ENCODE results near the gene ZNF83.
"Not testable (repeated sequence)": the region's sequence is repeated elsewhere in the genome, so short reads cannot be mapped to it uniquely, and the experiment has no call there.

ZNF83 gene

DNA sequence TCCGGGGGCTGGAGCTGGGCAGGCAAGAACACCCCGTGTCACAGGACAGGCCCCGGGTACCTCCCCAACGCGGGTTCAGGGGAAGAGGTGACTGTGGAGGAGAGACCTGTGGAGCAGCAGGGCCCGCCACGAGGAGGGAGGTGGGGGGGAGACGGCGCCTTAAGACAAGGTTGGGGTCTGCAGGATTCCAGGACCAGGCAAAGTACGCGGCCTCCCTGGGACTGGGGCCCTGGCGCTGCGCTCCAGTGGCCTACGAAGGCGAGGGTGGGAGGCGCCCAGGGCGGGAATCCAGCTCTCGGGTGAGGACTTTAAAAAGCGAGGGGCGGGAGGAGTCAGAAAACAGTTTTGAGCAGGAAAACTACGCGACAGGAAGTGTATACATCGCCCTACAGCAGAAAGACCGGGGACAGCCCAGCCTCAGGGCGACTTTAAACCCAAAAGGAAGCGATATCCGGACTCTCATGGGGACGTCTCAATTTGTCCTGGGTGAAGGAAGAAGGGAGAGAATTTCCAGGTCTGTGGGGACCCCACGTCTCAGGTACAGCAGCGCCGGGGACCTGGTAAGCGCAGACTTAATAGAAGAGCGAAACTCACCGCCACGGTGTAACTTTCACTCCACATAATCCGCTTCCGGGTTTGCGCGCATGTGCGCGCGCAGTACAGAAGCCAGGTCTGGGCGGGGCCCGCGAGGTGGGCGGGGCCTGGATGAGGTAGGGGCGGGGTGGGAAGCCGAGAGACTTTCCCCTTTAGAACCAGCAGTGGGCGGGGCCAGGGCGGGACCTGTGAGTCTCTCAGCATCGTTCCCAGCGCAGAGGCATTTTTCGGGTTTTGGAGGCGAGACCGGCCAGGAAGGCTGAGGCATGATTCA lies at the start of gene ZNF83:
Gene ZNF83 (minus strand): TSS at position 638 of the 868 bp plus-strand sequence.
- peak; percentile 63 for DNase-seq (ENCODE audit: low read depth)

DNA sequence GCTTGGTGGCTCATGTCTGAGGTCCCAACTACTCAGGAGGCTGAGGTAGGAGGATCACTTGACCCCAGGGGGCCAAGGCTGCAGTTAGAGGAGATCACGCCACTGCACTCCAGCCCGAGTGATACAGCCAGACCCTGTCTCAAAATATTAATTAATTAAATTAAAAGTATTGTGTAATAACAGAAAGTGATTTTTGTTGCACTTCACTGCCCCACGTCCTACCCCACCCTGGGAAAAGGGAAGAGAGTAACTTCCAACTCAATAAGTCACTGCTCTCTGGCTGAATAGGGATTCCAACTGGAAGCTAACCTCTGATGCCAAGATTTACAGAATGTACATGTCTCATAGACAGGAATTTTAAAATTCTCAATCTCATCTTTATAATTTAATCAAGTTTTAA lies 49.5 kb upstream of the ZNF83 start:
- no peak for DNase-seq (ENCODE audit: low read depth)

DNA sequence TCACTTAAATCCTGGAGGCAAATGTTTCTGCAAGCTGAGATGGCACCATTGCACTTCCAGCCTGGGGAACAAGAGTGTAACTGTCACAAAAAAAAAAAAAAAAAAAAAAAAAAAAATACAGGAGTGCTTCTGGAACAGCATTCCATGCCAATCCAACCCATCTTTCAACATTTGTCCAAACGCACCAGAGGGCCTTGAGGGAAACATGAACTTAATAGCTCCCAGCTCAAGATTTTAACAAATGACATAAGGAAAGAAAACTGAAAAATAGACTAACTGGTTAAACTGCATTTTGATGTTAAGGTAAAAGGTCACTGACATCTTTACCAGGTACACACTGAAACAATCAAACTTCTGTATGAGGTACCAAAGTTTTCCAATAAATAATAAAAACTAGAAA lies 47.7 kb upstream of the ZNF83 start:
- DNase-seq (ENCODE audit: low read depth), result no peak

DNA sequence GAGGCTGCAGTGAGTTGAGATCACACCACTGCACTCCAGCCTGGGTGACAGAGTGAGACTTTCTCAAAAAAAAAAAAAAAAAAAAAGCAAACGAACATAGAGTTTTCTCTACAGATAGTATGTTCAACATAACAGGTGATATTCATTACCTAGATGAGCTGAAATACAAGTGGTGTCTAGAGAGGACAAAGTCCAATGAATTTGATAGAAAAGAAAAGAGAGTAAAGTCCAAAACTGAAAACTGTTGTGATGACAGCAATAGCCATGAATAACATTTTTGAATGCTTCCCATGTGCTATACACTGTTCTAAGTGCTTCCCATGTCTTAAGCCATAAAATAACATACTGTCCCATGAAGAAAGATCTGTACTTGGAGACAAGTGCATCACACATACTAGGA lies 43.1 kb upstream of the ZNF83 start:
- not testable (repeated sequence) for DNase-seq (ENCODE audit: low read depth)

DNA sequence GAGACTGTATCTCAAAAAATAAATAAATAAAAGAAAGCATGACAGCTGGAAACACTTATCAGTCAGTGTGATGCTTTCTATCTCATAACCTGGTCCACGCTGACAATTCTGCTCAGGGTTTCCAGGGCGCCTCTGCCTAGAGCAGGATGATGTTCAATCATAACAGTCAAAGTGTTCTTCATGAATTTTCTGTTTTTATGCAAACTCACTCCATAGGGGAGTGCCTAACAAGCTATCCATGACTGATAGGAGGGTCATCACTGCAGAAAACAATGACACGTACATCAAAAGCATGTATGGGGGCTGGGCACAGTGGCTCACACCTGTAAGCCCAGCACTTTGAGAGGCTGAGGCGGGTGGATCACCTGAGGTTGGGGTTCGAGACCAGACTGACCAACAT lies 41.4 kb upstream of the ZNF83 start:
- DNase-seq (ENCODE audit: low read depth), result no peak

DNA sequence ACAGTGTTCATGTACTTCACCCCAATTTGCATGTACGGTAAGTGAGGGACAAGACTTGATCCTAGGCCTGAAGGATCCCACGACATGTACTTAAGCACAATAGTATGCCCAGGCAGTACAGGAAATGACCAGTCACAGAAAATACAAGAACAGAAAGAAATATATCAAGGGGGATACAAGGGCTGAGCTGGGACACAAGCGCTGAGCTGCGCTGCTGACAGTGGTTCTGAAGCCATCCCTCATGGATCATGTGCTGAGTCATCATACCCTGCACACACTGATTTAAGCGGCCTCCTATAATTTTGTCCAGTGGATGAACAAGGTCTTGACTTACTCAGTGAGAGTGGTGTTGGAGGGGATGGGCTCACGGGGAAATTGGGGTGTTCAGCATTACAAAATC lies 37.1 kb upstream of the ZNF83 start:
- DNase-seq (ENCODE audit: low read depth), result not testable (repeated sequence)

DNA sequence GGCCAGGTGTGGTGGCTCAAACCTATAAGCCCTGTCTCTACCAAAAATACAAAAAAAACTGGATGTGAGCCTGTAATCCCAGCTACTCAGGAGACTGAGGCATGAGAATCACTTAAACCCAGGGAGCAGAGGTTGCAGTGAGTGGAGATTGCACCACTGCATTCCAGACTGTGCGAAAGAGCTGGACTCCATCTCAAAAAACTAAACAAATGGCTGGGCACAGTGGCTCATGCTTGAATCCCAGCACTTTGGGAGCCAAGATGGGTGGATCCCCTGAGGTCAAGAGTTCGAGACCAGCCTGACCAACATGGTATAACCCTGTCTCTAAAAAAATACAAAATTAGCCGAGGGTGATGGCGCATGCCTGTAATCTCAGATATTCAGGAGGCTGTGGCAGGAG lies 34.9 kb upstream of the ZNF83 start:
- no peak for DNase-seq (ENCODE audit: low read depth)

DNA sequence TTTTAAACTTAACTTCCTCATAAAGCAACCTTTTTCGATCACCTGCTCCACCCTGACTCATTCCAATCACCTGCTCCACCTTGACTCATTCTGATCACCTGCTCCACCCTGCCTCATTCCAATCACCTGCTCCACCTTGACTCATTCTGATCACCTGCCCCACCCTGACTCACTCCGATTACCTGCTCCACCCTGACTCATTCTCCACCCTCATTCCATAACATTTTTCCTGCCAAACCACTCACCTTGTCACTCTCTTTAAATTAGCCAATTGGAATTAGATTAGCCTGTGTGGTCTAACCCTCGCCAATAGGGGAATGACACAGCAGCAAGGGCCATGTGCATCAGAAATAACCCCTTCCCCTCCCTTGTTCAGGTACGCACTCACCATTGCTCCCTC lies 31.9 kb upstream of the ZNF83 start:
- no peak for DNase-seq (ENCODE audit: low read depth)

DNA sequence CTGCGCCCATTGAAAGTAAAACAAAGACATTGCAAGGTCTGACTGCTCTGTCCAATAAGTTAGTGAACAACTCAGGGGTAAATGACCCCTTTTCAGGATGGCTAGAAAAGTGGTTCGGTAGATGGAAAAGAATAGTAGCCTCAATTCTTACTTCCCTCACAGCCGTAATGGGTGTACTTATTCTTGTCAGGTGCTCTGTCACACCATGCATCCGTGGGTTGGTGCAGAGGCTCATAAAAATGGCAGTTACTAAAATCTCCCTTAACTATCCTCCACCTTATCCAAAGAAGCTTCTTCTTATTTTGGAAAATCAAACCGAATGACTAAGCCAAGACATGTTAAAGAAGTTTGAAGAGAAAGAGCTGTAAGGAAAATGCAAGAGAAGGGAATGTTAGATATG lies 31.4 kb upstream of the ZNF83 start:
- DNase-seq (ENCODE audit: low read depth), result no peak

DNA sequence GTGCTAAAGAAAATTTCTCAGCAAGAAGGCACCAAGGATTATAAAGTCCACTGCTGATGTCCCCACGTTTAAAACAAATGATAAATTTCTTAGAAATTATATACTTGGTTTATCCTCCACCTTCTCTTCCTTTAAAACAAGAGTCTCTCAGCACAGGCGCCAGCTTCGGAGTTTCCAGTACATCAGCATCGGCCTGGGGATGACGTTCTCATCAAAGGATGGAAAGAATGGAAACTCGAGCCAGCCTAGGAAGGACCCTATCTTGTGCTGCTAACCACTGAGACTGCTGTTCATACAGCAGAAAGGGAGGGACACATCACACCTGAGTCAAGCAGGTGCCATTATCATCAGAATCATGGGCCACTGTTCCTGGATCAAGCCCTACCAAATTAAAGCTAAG lies 29.8 kb upstream of the ZNF83 start:
- no peak for DNase-seq (ENCODE audit: low read depth)

DNA sequence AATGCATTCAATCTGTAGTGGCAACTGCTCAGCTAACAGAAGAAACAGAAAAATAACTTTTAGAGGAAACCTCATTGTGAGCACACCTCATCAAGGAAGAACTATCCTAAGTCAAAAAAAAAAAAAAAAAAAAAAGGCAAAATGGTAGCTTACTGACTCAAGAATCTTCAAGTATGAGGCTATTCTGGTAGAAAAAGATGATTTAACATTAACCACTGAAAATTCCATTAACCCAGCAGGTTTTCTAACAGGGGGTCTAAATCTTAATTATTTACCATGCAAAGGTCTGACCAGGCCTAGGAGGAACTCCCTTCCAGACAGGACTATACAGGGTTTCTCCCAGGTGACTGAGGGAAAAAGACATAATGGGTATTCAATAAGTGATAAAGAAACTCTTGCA lies 28.4 kb upstream of the ZNF83 start:
- no peak for DNase-seq (ENCODE audit: low read depth)

DNA sequence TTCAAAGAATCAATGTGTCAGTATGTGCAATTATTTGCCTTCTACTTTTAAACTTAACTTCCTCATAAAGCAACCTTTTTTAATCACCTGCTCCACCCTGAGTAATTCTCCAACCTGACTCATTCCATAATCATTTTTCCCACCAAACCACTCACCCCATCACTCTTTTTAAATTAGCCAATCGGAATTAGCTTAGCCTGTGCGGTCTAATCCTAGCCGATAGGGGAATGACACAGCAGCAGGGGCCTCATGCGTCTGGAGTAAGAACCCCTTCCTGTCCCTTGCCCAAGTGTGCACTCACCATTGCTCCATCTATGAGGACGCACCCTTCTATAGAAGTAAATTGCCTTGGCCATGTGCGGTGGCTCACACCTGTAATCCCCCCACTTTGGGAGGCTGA lies 27.4 kb upstream of the ZNF83 start:
- DNase-seq (ENCODE audit: low read depth), result no peak

DNA sequence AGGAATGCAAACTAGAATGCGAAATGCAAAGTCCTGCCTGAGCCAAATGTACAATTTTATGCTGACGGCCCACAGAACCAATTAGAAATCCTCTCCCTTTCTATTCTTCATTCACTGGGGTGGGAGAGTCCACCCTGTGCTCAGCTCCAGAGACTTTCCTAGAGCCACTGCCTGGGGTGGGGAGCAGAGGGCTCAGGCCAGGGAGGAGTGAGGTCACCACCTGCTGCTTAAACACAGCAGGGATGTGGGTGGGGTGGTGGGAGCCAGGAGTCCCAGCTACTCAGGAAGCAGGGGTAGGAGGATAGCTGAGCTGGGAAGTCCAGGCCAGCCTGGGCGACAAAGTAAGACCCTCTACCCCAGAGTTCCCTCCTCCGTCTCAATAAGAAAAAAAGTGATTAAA lies 26.9 kb upstream of the ZNF83 start:
- no peak for DNase-seq (ENCODE audit: low read depth)

DNA sequence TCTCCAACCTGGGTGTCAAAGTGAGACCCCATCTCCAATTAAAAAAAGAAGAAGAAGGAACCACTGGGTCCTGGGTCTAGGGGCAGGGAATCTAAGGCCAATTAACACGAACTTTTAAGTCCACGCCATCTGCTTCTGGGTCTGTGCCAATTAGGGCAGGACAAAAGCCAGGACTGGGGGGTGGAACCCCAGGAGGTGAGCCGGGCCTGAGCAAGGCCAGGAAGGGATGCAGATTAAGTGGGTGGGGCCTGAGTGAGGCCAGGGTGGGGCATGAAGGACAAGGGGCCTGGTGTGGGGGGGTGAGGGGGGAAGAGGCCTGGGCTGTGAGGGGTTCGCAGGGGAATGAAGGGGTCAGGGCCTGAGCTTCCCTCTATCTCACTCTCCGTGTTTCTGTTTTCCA lies 26.3 kb upstream of the ZNF83 start:
- no peak for DNase-seq (ENCODE audit: low read depth)

DNA sequence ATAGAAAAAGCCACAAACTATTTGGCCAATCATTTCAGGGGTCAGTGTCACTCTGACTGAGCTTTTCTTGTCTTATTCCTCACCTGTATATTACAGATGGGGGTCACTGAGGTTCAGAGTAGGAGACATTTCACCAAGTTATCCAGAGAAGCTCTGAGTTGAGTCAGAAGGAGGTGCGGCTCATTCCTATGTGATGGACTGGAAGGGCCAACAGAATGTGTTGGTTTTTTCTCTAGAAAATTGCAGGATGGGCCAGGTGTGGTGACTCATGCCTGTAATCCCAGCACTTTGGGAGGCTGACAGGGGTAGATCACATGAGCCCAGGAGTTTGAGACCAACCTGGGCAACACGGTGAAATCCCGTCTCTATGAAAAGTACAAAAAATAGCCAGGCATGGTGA lies 24.5 kb upstream of the ZNF83 start:
- no peak for DNase-seq (ENCODE audit: low read depth)

DNA sequence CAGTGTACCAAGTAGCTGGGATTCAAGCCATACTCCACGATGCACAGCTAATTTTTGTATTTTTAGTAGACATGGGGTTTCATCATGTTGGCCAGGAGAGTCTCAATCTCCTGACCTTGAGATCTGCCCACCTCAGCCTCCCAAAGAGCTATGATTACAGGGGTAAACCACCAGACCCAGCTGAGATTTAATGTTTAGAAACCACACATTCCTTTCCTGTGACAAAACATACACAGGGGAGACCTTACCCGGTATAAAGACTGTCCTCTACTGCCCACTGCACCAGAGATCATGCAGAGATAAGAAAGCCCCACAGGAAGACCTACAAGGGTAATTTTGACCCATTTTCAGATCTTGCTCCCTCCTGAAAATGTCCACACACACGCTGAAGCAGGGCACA lies 22.8 kb upstream of the ZNF83 start:
- DNase-seq (ENCODE audit: low read depth), result no peak

DNA sequence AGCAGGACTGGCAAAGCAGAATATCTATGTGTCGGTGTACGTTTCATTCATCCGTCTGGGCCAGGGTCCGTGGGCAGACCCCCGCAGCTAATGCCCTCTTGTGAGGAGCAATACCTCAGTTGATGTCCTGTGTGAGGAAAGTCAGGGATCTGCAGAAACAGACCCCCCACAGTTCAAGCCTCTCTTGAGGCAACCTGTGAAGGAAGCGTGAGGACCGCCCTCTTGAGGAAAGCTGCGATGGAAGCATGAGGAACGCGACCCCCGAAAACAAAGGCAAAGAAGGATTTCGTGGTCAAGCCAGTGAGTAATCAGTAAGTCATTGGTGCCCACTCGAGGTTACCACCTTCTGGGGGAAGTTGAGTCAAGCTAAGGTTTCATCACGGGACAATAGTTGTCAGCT lies 20.9 kb upstream of the ZNF83 start:
- DNase-seq (ENCODE audit: low read depth), result no peak

DNA sequence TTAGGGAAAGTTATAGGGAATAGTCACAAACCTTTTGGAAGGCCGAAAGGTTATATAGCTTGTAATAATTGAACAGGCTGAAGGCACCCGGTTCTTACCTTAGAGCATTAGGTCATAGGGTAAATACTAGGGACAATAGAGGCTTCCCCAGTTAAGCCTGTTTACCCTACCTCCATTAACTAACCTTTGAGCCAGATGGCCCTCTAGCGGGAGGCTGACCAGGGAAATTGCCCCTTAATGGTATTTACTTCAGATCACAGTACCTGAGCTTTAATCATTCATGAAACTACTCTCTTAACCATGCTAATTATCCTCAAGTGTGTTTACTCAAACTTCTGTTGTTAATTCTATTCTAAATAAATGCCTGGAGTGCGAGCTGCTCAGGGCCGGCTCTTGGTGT lies 20.4 kb upstream of the ZNF83 start:
- no peak for DNase-seq (ENCODE audit: low read depth)

DNA sequence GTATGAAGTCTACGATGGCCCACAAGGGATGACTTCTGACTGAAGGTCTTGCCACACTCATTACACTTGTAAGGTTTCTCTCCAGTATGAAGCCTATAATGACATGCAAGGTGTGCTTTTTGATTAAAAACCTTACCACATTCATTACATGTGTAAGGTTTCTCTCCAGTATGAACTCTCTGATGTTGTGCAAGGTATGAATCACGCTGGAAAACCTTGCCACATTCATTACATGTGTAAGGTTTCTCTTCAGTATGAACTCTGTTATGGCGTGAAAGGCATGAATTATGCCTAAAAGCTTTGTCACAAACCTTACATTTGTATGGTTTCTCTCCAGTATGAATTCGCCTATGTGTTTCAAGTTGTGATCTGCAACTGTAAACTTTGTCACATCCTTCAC lies 15.0 kb upstream of the ZNF83 start:
- no peak for DNase-seq (ENCODE audit: low read depth)

DNA sequence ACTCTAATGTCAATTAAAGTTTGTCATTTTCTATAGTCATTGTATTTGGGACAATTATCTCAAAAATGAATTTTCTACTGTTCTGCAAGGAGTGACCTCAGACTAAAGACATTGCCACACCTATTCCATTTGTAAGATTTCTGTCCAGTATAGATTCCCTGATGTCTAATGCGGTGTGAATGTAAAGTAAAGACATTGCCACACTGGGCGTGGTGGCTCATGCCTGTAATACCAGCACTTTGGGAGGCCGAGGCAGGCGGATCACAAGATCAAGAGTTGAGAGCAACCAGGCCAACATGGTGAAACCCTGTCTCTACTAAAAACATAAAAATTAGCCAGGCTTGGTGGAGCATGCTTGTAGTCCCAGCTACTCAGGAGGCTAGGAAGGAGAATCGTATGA lies 13.8 kb upstream of the ZNF83 start:
- DNase-seq (ENCODE audit: low read depth), result no peak

DNA sequence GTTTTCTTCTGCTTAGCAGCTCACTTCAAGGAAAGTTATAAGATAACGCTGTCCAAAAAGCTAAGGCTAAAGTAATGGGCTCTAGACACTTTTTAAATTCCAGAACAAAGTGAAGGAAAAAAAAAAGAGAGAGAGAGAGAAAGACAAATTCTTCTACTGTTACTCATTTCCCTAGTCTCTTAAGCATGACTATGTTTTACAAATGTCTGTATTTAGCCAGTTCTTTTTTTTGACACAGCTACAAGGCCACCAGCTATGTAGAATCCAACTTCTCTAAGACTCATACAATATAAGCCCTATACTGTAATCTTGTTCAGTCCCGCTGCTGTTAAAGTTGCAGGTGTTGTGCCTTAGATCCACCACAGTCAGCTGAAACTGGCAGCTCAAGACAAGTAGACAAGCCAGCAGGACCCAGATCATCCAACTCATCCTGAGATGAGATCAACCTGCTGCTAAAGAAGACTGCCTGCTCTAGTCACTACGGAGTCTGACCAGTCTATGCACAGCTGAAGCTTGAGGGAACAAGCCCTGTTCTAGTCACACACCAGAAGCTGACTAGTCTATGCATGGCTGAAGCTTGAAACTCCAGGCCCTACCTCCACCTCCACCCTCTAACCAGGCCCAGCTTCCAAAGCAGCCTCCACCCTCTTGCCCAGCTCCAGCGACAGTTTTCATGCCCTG lies 10.3 kb upstream of the ZNF83 start:
- no peak for DNase-seq (ENCODE audit: low read depth)

DNA sequence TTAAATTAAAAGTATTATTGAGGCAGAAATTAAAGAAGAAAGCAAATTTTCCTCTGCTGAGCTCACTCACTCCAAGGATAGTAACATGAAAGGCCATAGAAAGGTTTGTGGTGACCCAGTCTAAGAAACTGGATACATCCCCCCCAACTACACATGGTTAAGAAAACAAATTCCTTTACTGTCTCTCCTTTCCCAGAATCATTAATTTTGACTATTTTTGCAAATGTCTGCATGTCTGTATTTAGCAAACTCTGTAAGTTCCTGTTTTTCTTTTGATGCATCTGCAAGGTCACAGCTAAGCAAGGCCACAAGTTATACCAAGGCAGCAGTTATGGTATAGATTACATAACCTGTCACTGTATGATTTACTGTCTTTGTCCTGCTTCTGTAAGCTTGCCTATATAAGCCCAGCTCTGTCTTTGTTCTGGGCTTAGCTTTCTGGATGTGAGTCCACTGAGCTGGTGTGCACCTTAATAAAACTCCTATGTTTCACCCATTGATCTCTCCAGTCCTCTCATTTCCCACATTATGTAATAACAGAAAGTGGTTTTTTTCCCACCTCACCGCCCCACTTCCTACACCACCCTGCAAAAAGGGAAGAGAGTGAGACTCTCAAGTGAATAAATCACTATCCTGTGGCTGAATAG lies 8.5 kb upstream of the ZNF83 start:
- no peak for DNase-seq (ENCODE audit: low read depth)

DNA sequence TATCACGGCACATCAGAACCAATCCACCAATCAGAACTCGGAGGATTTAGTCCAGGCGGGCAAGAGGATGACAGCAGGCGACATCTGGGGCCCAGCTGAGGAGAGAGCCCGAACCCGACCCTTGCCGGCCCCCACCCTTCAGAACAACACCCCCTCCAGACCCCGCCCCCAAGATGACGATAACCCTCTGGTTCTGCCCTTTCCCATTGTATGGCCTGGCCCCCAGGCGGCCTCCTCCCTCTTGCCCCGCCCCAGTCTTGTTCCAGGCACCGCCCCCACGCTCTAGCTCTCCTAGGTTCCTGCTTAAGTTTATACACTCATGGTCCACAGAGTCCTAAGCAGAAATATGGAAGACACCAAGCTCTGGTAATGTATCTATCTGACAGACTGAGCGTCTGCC lies 2.8 kb upstream of the ZNF83 start:
- no peak for DNase-seq (ENCODE audit: low read depth)

Measured in GM04503 (cell line).